ENCODE data around the gene PTGES2. TPM values are rescaled to one million over a fixed set of nuclear protein-coding genes. Genes with fewer than 3 reads are reported as not detected.

The PTGES2 gene
- total and polyA plus RNA-seq, 2 of the 13 experiments (the other 11 are each of a cell fraction or from before 2014, with no cell fraction given) = 63.7 to 79.8 TPM

DNA sequence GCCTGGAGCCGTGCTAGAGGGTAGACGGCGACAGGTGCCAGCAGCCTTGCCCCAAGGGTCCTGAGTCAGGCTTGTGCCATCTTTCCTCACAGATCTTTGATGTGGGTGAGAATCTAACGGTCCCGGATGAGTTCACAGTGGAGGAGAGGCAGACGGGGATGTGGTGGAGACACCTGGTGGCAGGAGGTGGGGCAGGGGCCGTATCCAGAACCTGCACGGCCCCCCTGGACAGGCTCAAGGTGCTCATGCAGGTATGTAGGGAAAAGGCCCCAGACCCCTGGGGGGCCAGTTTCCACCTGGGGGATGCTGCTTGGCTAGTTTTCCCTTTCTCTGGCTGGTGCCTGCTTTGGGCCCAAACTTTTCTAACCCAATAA lies 24.0 kb downstream of the PTGES2 start (continued):
- TF ChIP-seq HDAC2 (CRISPR knock-in tag; IDR thresholded peaks at IDR 0.05) (no peak), ZNF749 (CRISPR knock-in tag; IDR thresholded peaks at IDR 0.05; ENCODE audit: borderline replicate concordance) (no peak), ZGPAT (CRISPR knock-in tag; IDR thresholded peaks at IDR 0.05) (no peak)

- Histone ChIP-seq H2AFZ (ENCODE audit: low read length) (no peak overlapping the region), H3K4me1 (ENCODE audit: insufficient read depth, low read length) (peaks cover 90% of the 10 kb centered on the region), H3K4me2 (ENCODE audit: low read depth, low read length) (peak overlapping the region; percentile 61), H3K27ac (ENCODE audit: extremely low read length, insufficient read depth, low read length) (peak overlapping the region; percentile 90), H3K9ac (ENCODE audit: insufficient read depth, low read depth, low read length) (peak overlapping the region; percentile 62), H3K4me3 (replicated peaks in 1 of 3; ENCODE audit: insufficient read depth in 1 of 3, low read depth in 2 of 3, low read length in 3 of 3) (peak overlapping the region in 1 of 3 experiments; percentile 38; a peak in 1 of 6 replicates), H3K79me2 (ENCODE audit: insufficient read depth, low read length) (peaks cover 33% of the 10 kb centered on the region), H3K27me3 (ENCODE audit: control insufficient read depth in 1 of 2, insufficient read depth in 2 of 2, low read length in 2 of 2) (no peaks in the 10 kb centered on the region; a peak in 1 of 5 replicates), H3K9me3 (ENCODE audit: low read length) (no peaks in the 10 kb centered on the region), H3K36me3 (replicated peaks in 1 of 2; ENCODE audit: control insufficient read depth in 1 of 2, insufficient read depth in 2 of 2, low read length in 2 of 2) (peaks cover 21 to 50% of the 10 kb centered on the region in 2 experiments), H4K20me1 (ENCODE audit: insufficient read depth, low read length) (peaks cover 17% of the 10 kb centered on the region; the same call in 1 of the 2 replicates)
- 16% methylated on average over 19 of the region's 23 CpGs for WGBS (ENCODE audit: low lambda C conversion rate)
- no TSS peak for BruUV-seq (replicated peaks)
- CTCF ChIA-PET (ENCODE audit: low intra/inter-chr PET ratio, low total read pairs) = interaction anchor here (2.6 kb wide), 1 partner anchor 15 kb away, joined by 14 read pairs; no protein-coding TSS in a partner anchor
- intact Hi-C loops (cut with micrococcal nuclease; ENCODE audit: unreplicated experiment) = loop anchor here (1.0 to 5.0 kb wide), 2 partner anchors 12 to 36 kb away; partner anchors contain the start of genes NAIF1 and SLC25A25
- in situ Hi-C loops (cut with HindIII; ENCODE audit: extremely low pct_ligation_motif_present, low pct_unique_long_range_greater_than_20kb) = no loop called here
- POLR2A ChIA-PET = interaction anchor here (0.7 to 2.7 kb wide), 15 partner anchors 8 to 152 kb away, joined by 3 to 40 read pairs (median 6); partner anchors contain the start of genes EEIG1, NAIF1 and SLC25A25
- ATAC-seq (peak; percentile 76), DNase-seq (ENCODE audit: low spot score) (peak; percentile 94), FAIRE-seq (peak; percentile 98)
- TF ChIP-seq, protein P1, sequence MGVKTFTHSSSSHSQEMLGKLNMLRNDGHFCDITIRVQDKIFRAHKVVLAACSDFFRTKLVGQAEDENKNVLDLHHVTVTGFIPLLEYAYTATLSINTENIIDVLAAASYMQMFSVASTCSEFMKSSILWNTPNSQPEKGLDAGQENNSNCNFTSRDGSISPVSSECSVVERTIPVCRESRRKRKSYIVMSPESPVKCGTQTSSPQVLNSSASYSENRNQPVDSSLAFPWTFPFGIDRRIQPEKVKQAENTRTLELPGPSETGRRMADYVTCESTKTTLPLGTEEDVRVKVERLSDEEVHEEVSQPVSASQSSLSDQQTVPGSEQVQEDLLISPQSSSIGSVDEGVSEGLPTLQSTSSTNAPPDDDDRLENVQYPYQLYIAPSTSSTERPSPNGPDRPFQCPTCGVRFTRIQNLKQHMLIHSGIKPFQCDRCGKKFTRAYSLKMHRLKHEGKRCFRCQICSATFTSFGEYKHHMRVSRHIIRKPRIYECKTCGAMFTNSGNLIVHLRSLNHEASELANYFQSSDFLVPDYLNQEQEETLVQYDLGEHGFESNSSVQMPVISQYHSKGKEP (CRISPR knock-in tag; IDR thresholded peaks at IDR 0.05) = no peak
- TF ChIP-seq DZIP1 (CRISPR knock-in tag; IDR thresholded peaks at IDR 0.05) = no peak
- peak; percentile 98 for TF ChIP-seq KDM4B (CRISPR knock-in tag; IDR thresholded peaks at IDR 0.05)
- no peak; the same call in 1 of the 2 replicates for TF ChIP-seq POLR2AphosphoS5 (IDR thresholded peaks at IDR 0.05; ENCODE audit: low read depth, low read length)
- no peak for TF ChIP-seq STAG1 (CRISPR knock-in tag; IDR thresholded peaks at IDR 0.05)
- TF ChIP-seq, protein P2, sequence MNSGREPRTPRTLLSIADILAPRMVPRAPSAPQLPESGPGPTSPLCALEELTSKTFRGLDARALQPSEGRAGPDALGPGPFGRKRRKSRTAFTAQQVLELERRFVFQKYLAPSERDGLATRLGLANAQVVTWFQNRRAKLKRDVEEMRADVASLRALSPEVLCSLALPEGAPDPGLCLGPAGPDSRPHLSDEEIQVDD (CRISPR knock-in tag; IDR thresholded peaks at IDR 0.05; ENCODE audit: borderline replicate concordance) = peak; percentile 82; the same call in 1 of the 2 replicates
- TF ChIP-seq ZIK1 (CRISPR knock-in tag; IDR thresholded peaks at IDR 0.05; ENCODE audit: borderline replicate concordance, low read depth) = peak; percentile 86; the same call in 1 of the 2 replicates
- TF ChIP-seq KMT2B (CRISPR knock-in tag; IDR thresholded peaks at IDR 0.05) = peak; percentile 83
- peak; percentile 91 for TF ChIP-seq NR2F6 (IDR thresholded peaks at IDR 0.05)
- TF ChIP-seq NR2F6 (CRISPR knock-in tag; IDR thresholded peaks at IDR 0.05) = peak; percentile 97
- peak; percentile 98 for TF ChIP-seq HNF4A (CRISPR knock-in tag; IDR thresholded peaks at IDR 0.05)
- peak; percentile 85 for TF ChIP-seq EED (CRISPR knock-in tag; IDR thresholded peaks at IDR 0.05)
- TF ChIP-seq ZNF569 (CRISPR knock-in tag; IDR thresholded peaks at IDR 0.05; ENCODE audit: borderline replicate concordance) = no peak
Observed at GRCh38 chr9:128102861-128103588, 24.5 kb downstream of the PTGES2 start.
